KOPT-K1 (cell line): ENCODE results near the gene GOLGA8B.
A peak's percentile ranks its signal among the peaks of the same experiment; 100 is the strongest.
"Not testable (repeated sequence)": the region's sequence is repeated elsewhere in the genome, so short reads cannot be mapped to it uniquely, and the experiment has no call there.

Source experiments
- H3K27ac ChIP-seq: fragments of 200-600 bp; sonication (generic); 2 replicates; pipeline ENCODE4 v1.5.1; 2016; ENCODE audit warnings: antibody characterized with exemption, mild to moderate bottlenecking, low read depth, low read length; ENCODE audit not compliant: poor library complexity, severe bottlenecking
- H3K36me3 ChIP-seq: fragments of 200-600 bp; sonication (generic); 2 replicates; pipeline ENCODE4 v1.5.1; 2017; ENCODE audit warnings: antibody characterized with exemption, mild to moderate bottlenecking, low read length, moderate library complexity; ENCODE audit not compliant: insufficient read depth
- H3K9me3 ChIP-seq: fragments of 200-600 bp; sonication (generic); 2 replicates; pipeline ENCODE4 v1.5.1; 2017; ENCODE audit warnings: antibody characterized with exemption, low read length, mild to moderate bottlenecking; ENCODE audit not compliant: insufficient read depth, poor library complexity, severe bottlenecking

Gene GOLGA8B

DNA sequence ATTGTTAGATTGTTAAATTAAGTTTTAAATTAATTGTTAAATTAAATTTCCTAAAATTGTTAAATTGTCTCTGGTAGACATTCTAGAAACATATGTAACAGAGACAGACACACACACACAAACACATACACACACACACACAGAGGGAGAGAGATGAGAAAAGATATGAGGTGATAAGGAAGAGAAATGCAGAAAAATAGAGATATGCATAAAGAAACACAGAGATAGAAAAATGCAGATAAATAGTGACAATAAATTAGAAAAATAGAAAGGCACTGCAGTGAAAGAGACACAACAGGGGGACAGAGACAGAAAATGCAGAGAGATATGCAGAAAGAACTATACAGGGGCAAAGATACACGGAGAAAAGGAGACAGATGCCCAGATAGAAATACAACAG, 25.1 kb upstream of the GOLGA8B start:
- Histone ChIP-seq H3K27ac (no peak overlapping the region), H3K36me3 (no peaks in the 10 kb centered on the region)

GRCh38 chr15:34607832-34608231, 24.4 kb upstream of the GOLGA8B start:
- H3K36me3 ChIP-seq = no peaks in the 10 kb centered on the region
- H3K9me3 ChIP-seq = no peaks in the 10 kb centered on the region
- H3K27ac ChIP-seq = no peak overlapping the region

More for the DNA sequence above, 25.1 kb upstream of the GOLGA8B start:
- no peaks in the 10 kb centered on the region for H3K9me3 ChIP-seq

- Histone ChIP-seq H3K27ac (no peak overlapping the region), H3K9me3 (no peaks in the 10 kb centered on the region)
These were observed 23.1 kb upstream of the GOLGA8B start for GRCh38 chr15:34606545-34606944.

DNA sequence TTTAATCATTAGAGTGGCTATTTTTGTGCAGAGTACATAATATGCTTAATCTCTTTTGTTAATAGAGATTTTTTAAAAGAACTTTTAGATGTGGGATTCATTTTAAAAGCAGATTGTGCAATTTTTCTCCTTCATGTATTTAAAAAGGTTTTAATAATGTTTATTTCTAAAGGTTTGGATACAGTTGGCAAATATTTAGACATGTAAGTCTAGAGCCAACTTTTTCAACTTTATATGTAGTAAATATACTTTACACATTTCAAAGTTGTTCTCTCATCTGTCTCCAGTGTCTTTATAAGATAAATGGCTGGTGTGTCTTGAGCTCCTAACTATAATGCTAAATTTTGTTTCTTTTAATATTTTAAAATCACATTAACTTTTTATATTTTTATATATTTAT, 22.7 kb upstream of the GOLGA8B start:
- Histone ChIP-seq H3K27ac (no peak overlapping the region), H3K36me3 (no peaks in the 10 kb centered on the region), H3K9me3 (no peaks in the 10 kb centered on the region)

More at GRCh38 chr15:34606545-34606944, 23.1 kb upstream of the GOLGA8B start:
- H3K36me3 ChIP-seq = no peaks in the 10 kb centered on the region

- H3K9me3 ChIP-seq = no peaks in the 10 kb centered on the region
- no peaks in the 10 kb centered on the region for H3K36me3 ChIP-seq
- no peak overlapping the region for H3K27ac ChIP-seq
These were observed 19.6 kb upstream of the GOLGA8B start for GRCh38 chr15:34603095-34603494.

GRCh38 chr15:34600923-34601322, 17.5 kb upstream of the GOLGA8B start:
- Histone ChIP-seq H3K36me3 (no peaks in the 10 kb centered on the region), H3K9me3 (no peaks in the 10 kb centered on the region), H3K27ac (no peak overlapping the region)

GRCh38 chr15:34598799-34599585, 15.5 kb upstream of the GOLGA8B start:
- Histone ChIP-seq H3K36me3 (no peaks in the 10 kb centered on the region), H3K9me3 (no peaks in the 10 kb centered on the region), H3K27ac (no peak overlapping the region)

DNA sequence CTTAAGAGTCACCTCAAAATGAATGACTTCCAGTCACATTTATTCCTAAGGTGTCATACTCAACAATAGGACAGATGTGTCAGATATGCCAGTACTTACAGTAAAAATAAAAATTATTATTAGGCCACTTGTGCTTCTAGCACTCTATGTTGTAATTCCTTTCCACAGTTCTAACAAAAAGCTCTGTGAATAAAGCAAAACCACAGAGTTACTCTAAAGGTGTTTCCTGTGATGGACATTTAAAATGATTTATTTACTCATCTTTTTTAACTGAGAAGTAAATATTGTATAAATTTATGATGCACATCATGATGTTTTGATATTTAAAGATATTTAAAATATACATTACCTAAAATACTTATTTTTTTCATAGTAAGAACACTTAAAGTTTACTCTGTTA, 13.9 kb upstream of the GOLGA8B start:
- no peak overlapping the region for H3K27ac ChIP-seq
- H3K36me3 ChIP-seq = no peaks in the 10 kb centered on the region

GRCh38 chr15:34594361-34594760, 10.9 kb upstream of the GOLGA8B start:
- H3K9me3 ChIP-seq = no peaks in the 10 kb centered on the region

More for the DNA sequence above, 13.9 kb upstream of the GOLGA8B start:
- H3K9me3 ChIP-seq = no peaks in the 10 kb centered on the region

DNA sequence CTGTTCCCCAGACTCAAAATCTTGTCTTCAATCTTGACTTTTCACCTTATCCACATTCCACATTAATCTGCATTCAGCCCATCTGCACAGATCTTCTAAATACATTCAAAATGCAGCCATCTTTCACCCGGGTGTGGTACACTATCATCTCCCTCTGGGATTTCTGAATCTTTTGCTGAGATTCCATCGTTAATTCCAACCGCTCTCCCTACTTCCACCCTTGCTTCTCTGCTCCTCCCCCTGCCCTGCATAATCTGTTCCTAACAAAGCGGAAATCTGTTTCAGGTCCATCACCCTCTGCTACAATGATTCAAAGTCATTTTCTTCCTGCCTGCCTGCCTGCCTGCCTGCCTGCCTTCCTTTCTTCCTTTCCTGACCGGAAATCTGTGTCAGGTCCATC, 7.9 kb upstream of the GOLGA8B start:
- Histone ChIP-seq H3K27ac (no peak overlapping the region), H3K9me3 (no peaks in the 10 kb centered on the region), H3K36me3 (no peaks in the 10 kb centered on the region)

More at GRCh38 chr15:34594361-34594760, 10.9 kb upstream of the GOLGA8B start:
- Histone ChIP-seq H3K27ac (no peak overlapping the region), H3K36me3 (no peaks in the 10 kb centered on the region)

DNA sequence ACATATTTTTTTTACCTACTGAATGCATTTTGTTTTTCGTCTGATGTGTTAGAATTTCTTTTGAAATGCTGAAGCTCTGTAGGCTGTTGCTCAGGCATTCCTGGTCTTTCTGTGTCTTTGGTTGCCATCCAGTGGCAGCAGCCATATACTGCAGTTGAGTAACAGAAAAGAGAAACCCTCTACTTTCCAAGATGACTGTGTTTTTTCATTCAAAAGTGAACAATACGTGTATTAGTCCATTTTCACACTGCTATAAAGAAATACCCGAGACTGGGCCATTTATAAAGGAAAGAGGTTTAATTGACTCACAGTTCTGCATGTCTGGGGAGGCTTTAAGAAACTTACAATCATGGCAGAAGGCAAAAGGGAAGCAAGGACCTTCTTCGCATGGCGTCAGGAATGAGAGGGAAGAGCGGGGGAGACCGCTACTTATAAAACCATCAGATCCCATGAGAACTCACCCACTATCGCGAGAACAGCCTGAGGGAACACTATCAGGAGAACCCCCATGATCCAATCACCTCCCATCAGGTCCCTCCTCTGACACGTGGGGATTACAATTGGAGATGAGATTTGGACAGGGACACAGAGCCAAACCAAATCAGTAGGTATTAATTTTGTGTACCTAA, 4.7 kb upstream of the GOLGA8B start:
- Histone ChIP-seq H3K27ac (peak overlapping the region; percentile 35), H3K36me3 (no peaks in the 10 kb centered on the region), H3K9me3 (no peaks in the 10 kb centered on the region)

GRCh38 chr15:34585966-34586365, 2.5 kb upstream of the GOLGA8B start:
- not testable (repeated sequence) for H3K9me3 ChIP-seq, H3K27ac ChIP-seq, H3K36me3 ChIP-seq

DNA sequence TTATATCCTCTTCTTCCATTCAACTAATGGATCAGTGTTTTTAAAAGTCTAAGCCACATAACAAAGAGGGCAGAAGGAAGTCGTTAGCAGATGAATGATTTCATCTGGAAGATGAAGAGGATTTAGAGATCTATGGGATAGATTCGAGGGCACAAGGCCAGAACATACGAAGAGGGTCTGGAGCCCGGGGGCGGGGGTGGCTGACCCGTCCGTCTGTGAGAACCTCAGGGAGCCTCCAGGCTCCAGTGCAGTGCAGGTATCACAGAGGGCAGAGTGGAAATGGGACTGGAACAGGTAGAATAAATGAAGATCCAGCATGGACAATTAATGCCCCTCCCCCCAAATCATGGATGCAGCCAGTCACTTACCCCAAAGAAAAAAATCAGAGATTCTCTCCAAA, 1.5 kb upstream of the GOLGA8B start:
- no peaks in the 10 kb centered on the region for H3K36me3 ChIP-seq
- no peaks in the 10 kb centered on the region for H3K9me3 ChIP-seq
- no peak overlapping the region for H3K27ac ChIP-seq

DNA sequence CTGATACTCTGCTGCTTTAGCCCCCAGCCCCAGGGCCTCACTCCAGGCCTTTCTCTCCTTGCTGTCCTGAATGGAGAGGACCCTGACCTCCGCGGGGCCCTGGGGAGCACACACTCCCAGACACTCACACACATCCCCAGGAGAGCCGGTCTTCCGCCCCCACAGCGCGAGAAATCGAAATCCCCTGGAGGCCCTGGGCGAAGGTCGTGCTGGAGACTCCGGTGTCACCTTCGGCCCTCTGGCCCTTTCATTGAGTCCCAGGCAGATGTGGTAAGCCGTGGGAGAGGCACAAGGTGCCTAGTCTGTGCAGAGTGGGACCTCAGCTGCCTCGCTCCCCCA, 848 bp upstream of the GOLGA8B start:
- Histone ChIP-seq H3K36me3 (no peaks in the 10 kb centered on the region), H3K27ac (peak overlapping the region; percentile 74), H3K9me3 (no peaks in the 10 kb centered on the region)

- Histone ChIP-seq H3K27ac (peak overlapping the region; percentile 74), H3K36me3 (no peaks in the 10 kb centered on the region), H3K9me3 (no peaks in the 10 kb centered on the region)
These were observed 735 bp downstream of the GOLGA8B start for GRCh38 chr15:34582461-34583371.
